Common myeloid progenitor, CD34-positive (primary cell): ENCODE data around the gene ARHGAP42.
"Not testable (repeated sequence)": the region's sequence is repeated elsewhere in the genome, so short reads cannot be mapped to it uniquely, and the experiment has no call there.

ENCODE experiments used
- CTCF ChIA-PET: fragments of 350-600 bp; sonication (Branson Sonifier 250); formaldehyde crosslinking; loops from one replicate; lab custom pipeline; 2021; ENCODE audit warnings: antibody characterized with exemption; lab: Charles Lee
- POLR2A ChIA-PET: fragments of 350-600 bp; sonication (Branson Sonifier 250); formaldehyde crosslinking; loops from one replicate; lab custom pipeline; 2021; ENCODE audit warnings: antibody characterized with exemption; lab: Charles Lee
- DNase-seq, 3 donors: peaks; one replicate each; pipeline versions ENCODE4 v3.0.0 to v3.0.0-alpha.2; 2013
- H3K27ac ChIP-seq, 2 experiments: 1 replicate in 1 of 2; 2 replicates in 1 of 2; pipeline ENCODE4 v1.7.0; 2013; ENCODE audit warnings: inconsistent platforms in 2 of 2, low read length in 2 of 2, mild to moderate bottlenecking in 2 of 2, low read depth in 1 of 2, moderate library complexity in 1 of 2; ENCODE audit not compliant: severe bottlenecking in 2 of 2, insufficient read depth in 1 of 2, poor library complexity in 1 of 2
- H3K27me3 ChIP-seq, 5 experiments: replicated peaks in 2 of 5; 1 replicate in 3 of 5; 2 replicates in 2 of 5; pipeline versions ENCODE4 v1.6.1 to v1.7.0; 2013; ENCODE audit warnings: low read length in 4 of 5, mild to moderate bottlenecking in 2 of 5, moderate library complexity in 2 of 5, inconsistent platforms in 1 of 5; ENCODE audit not compliant: insufficient read depth in 5 of 5, control insufficient read depth in 4 of 5
- H3K36me3 ChIP-seq, 4 experiments: 1 replicate in 2 of 4; 2 replicates in 2 of 4; pipeline versions ENCODE4 v1.6.1 to v1.7.0; 2013; ENCODE audit warnings: low read length in 3 of 4, control low read depth in 1 of 4, mild to moderate bottlenecking in 1 of 4; ENCODE audit not compliant: control insufficient read depth in 4 of 4, insufficient read depth in 4 of 4
- H3K4me1 ChIP-seq, 4 experiments: 1 replicate in 3 of 4; 2 replicates in 1 of 4; pipeline versions ENCODE4 v1.6.1 to v1.7.1; 2013; ENCODE audit warnings: low read length in 3 of 4, mild to moderate bottlenecking in 3 of 4, control low read depth in 1 of 4, inconsistent platforms in 1 of 4, moderate library complexity in 1 of 4; ENCODE audit not compliant: control insufficient read depth in 4 of 4, insufficient read depth in 4 of 4; ENCODE audit errors: control extremely low read depth in 1 of 4
- H3K4me3 ChIP-seq, 7 experiments: 1 replicate in 4 of 7; 2 replicates in 3 of 7; pipeline versions ENCODE4 v1.5.1 to v1.7.0; 2013; ENCODE audit warnings: mild to moderate bottlenecking in 7 of 7, low read length in 6 of 7, moderate library complexity in 6 of 7, inconsistent platforms in 2 of 7, low read depth in 2 of 7, control low read depth in 1 of 7; ENCODE audit not compliant: insufficient read depth in 4 of 7, control insufficient read depth in 1 of 7; ENCODE audit errors: extremely low read depth in 1 of 7
- H3K9me3 ChIP-seq, 5 experiments: 1 replicate in 4 of 5; 2 replicates in 1 of 5; pipeline versions ENCODE4 v1.6.1 to v1.7.1; 2013; ENCODE audit warnings: low read length in 4 of 5, mild to moderate bottlenecking in 2 of 5, inconsistent platforms in 1 of 5, low read depth in 1 of 5, moderate library complexity in 1 of 5; ENCODE audit not compliant: control insufficient read depth in 4 of 5, insufficient read depth in 2 of 5; ENCODE audit errors: control extremely low read depth in 1 of 5
- WGBS: methylation state at CpG from one replicate; pipeline ENCODE4 v1.1.5; 2013; ENCODE audit not compliant: insufficient coverage; 5-methylcytosine and 5-hydroxymethylcytosine counted together

Gene ARHGAP42

GRCh38 chr11:100901471-100901870 is 214.4 kb downstream of the ARHGAP42 start:
- 91% methylated on average over 5 of the region's 5 CpGs for WGBS
- H3K4me3 ChIP-seq, H3K36me3 ChIP-seq, H3K4me1 ChIP-seq, H3K9me3 ChIP-seq, DNase-seq, POLR2A ChIA-PET, CTCF ChIA-PET, H3K27ac ChIP-seq, H3K27me3 ChIP-seq: not testable (repeated sequence)

- Histone ChIP-seq H3K27ac (no peak overlapping the region), H3K4me1 (no peaks in the 10 kb centered on the region), H3K9me3 (no peaks in the 10 kb centered on the region), H3K4me3 (no peak overlapping the region), H3K36me3 (no peaks in the 10 kb centered on the region), H3K27me3 (no peaks in the 10 kb centered on the region)
- ChIA-PET POLR2A (no interaction called here), CTCF (no interaction called here)
- 95% methylated on average over 6 of the region's 7 CpGs for WGBS
- DNase-seq = no peak
Observed at GRCh38 chr11:100902454-100903141, 215.5 kb downstream of the ARHGAP42 start.

- ChIA-PET CTCF (no interaction called here), POLR2A (no interaction called here)
- H3K4me1 ChIP-seq = no peaks in the 10 kb centered on the region
- no peaks in the 10 kb centered on the region for H3K36me3 ChIP-seq
- DNase-seq = no peak
- peaks cover 0 to 2% (median 0%) of the 10 kb centered on the region in 5 experiments for H3K27me3 ChIP-seq
- H3K27ac ChIP-seq = no peak overlapping the region
- 100% methylated on average over 1 of the region's 1 CpG for WGBS
- H3K9me3 ChIP-seq = no peaks in the 10 kb centered on the region
- H3K4me3 ChIP-seq = no peak overlapping the region
Observed at GRCh38 chr11:100903284-100903683, 216.2 kb downstream of the ARHGAP42 start.

GRCh38 chr11:100905684-100906083 is 218.6 kb downstream of the ARHGAP42 start:
- no peak for DNase-seq
- WGBS = 97% methylated on average over 13 of the region's 13 CpGs
- Histone ChIP-seq H3K9me3 (no peaks in the 10 kb centered on the region), H3K27me3 (peaks cover 0 to 2% (median 0%) of the 10 kb centered on the region in 5 experiments), H3K4me3 (no peak overlapping the region), H3K4me1 (no peaks in the 10 kb centered on the region), H3K36me3 (no peaks in the 10 kb centered on the region), H3K27ac (no peak overlapping the region)
- POLR2A ChIA-PET = no interaction called here
- CTCF ChIA-PET = no interaction called here

GRCh38 chr11:100908746-100909145 is 221.7 kb downstream of the ARHGAP42 start:
- Histone ChIP-seq H3K4me3 (no peak overlapping the region), H3K36me3 (no peaks in the 10 kb centered on the region), H3K27me3 (peaks cover 0 to 2% (median 0%) of the 10 kb centered on the region in 5 experiments), H3K27ac (no peak overlapping the region), H3K9me3 (no peaks in the 10 kb centered on the region), H3K4me1 (no peaks in the 10 kb centered on the region)
- WGBS = no CpG with 5 or more reads among the region's 2 CpGs
- ChIA-PET CTCF (interaction anchor here (0.9 kb wide), 1 partner anchor 17 kb away, joined by 3 read pairs; no protein-coding TSS in a partner anchor), POLR2A (no interaction called here)
- peak in 2 of 3 donors; percentile 1 to 15 for DNase-seq

- Histone ChIP-seq H3K36me3 (no peaks in the 10 kb centered on the region), H3K4me1 (no peaks in the 10 kb centered on the region), H3K9me3 (no peaks in the 10 kb centered on the region), H3K27ac (no peak overlapping the region), H3K4me3 (no peak overlapping the region), H3K27me3 (peaks cover 0 to 2% (median 0%) of the 10 kb centered on the region in 5 experiments)
- POLR2A ChIA-PET = interaction anchor here (0.6 kb wide), 1 partner anchor 1820 kb away, joined by 4 read pairs; no protein-coding TSS in a partner anchor
- no peak for DNase-seq
- CTCF ChIA-PET = no interaction called here
- 100% methylated on average over 1 of the region's 1 CpG for WGBS
Observed at GRCh38 chr11:100910808-100911207, 223.7 kb downstream of the ARHGAP42 start.

- H3K9me3 ChIP-seq = no peaks in the 10 kb centered on the region
- H3K4me3 ChIP-seq = no peak overlapping the region
- ChIA-PET CTCF (interaction anchor here (1.4 kb wide), 1 partner anchor 16 kb away, joined by 4 read pairs; no protein-coding TSS in a partner anchor), POLR2A (no interaction called here)
- 90% methylated on average over 5 of the region's 6 CpGs for whole genome bisulfite sequencing
- H3K27me3 ChIP-seq = no peaks in the 10 kb centered on the region
- no peaks in the 10 kb centered on the region for H3K36me3 ChIP-seq
- no peaks in the 10 kb centered on the region for H3K4me1 ChIP-seq
- H3K27ac ChIP-seq = no peak overlapping the region
- no peak for DNase-seq
Observed at GRCh38 chr11:100914415-100915110, 227.5 kb downstream of the ARHGAP42 start.
